ENCODE data around the gene CTSG. TPM values are rescaled to one million over a fixed set of nuclear protein-coding genes. Genes with fewer than 3 reads are reported as not detected.

The CTSG gene
- under 1 TPM in 1 of 4 donors, not detected in 3; 0.82 TPM for total RNA-seq

- Histone ChIP-seq H3K4me3 (no peak within 1 kb of the TSS), H3K27me3 (peaks cover 8% of the 10 kb centered on the region), H3K9me3 (no peaks in the 10 kb centered on the region), H3K4me1 (no peaks in the 10 kb centered on the region), H3K36me3 (no peaks in the 10 kb centered on the region), H3K27ac (no peak within 1 kb of the TSS)
- intact Hi-C loops (cut with DNase I; ENCODE audit: low total_unique reads) = no loop called here
- in situ Hi-C loops (cut with MboI; ENCODE audit: low pct_ligation_motif_present in 1 of 4, low pct_unique_long_range_greater_than_20kb in 1 of 4, low sequenced_read_pairs in 3 of 4) = no loop called here
- TF ChIP-seq POLR2A (IDR thresholded peaks at IDR 0.05) (no peak), CTCF (IDR thresholded peaks at IDR 0.05) (no peak), POLR2AphosphoS5 (IDR thresholded peaks at IDR 0.05) (no peak), EP300 (IDR thresholded peaks at IDR 0.05; ENCODE audit: low read depth) (no peak)
- no peak for DNase-seq
- 67% methylated on average over 3 of the region's 3 CpGs; no CpG with 5 or more reads in 1 of the 2 donors for WGBS, 2 donors (ENCODE audit: low coverage in 1 of 2)
Measured at GRCh38 chr14:24576182-24576581, at the start of gene CTSG. Gene CTSG, minus strand, starts transcription at chr14:24576250. Its CDS starts 27 bp downstream, at chr14:24576223.

- Histone ChIP-seq H3K9me3 (no peaks in the 10 kb centered on the region), H3K4me3 (no peak overlapping the region), H3K27ac (no peak overlapping the region), H3K27me3 (no peaks in the 10 kb centered on the region), H3K36me3 (no peaks in the 10 kb centered on the region), H3K4me1 (no peaks in the 10 kb centered on the region)
- in situ Hi-C loops (cut with MboI; ENCODE audit: low pct_ligation_motif_present in 1 of 4, low pct_unique_long_range_greater_than_20kb in 1 of 4, low sequenced_read_pairs in 3 of 4) (no loop called here), intact Hi-C loops (cut with DNase I; ENCODE audit: low total_unique reads) (no loop called here)
- WGBS, 2 donors (ENCODE audit: low coverage in 1 of 2) = 83 to 85% methylated on average over 2 of the region's 2 CpGs
- DNase-seq = no peak
- TF ChIP-seq POLR2A (IDR thresholded peaks at IDR 0.05) (no peak), EP300 (IDR thresholded peaks at IDR 0.05; ENCODE audit: low read depth) (no peak), CTCF (IDR thresholded peaks at IDR 0.05) (no peak), POLR2AphosphoS5 (IDR thresholded peaks at IDR 0.05) (no peak)
Measured at GRCh38 chr14:24613747-24614146, 37.7 kb upstream of the CTSG start.

GRCh38 chr14:24613241-24613640, 37.2 kb upstream of the CTSG start:
- TF ChIP-seq POLR2AphosphoS5 (IDR thresholded peaks at IDR 0.05) = no peak
- TF ChIP-seq EP300 (IDR thresholded peaks at IDR 0.05; ENCODE audit: low read depth) = no peak
- TF ChIP-seq POLR2A (IDR thresholded peaks at IDR 0.05) = no peak
- no peak for TF ChIP-seq CTCF (IDR thresholded peaks at IDR 0.05)
- no peak for DNase-seq
- Histone ChIP-seq H3K27me3 (no peaks in the 10 kb centered on the region), H3K4me3 (no peak overlapping the region), H3K4me1 (no peaks in the 10 kb centered on the region), H3K27ac (no peak overlapping the region), H3K36me3 (no peaks in the 10 kb centered on the region), H3K9me3 (no peaks in the 10 kb centered on the region)
- intact Hi-C loops (cut with DNase I; ENCODE audit: low total_unique reads) = no loop called here
- WGBS, 2 donors (ENCODE audit: low coverage in 1 of 2) = 57 to 71% methylated on average over 1 of the region's 1 CpG
- in situ Hi-C loops (cut with MboI; ENCODE audit: low pct_ligation_motif_present in 1 of 4, low pct_unique_long_range_greater_than_20kb in 1 of 4, low sequenced_read_pairs in 3 of 4) = no loop called here

- no peaks in the 10 kb centered on the region for H3K4me1 ChIP-seq
Measured at GRCh38 chr14:24612196-24612595, 36.1 kb upstream of the CTSG start.

More at GRCh38 chr14:24612196-24612595, 36.1 kb upstream of the CTSG start:
- Histone ChIP-seq H3K27me3 (no peaks in the 10 kb centered on the region), H3K27ac (no peak overlapping the region), H3K9me3 (no peaks in the 10 kb centered on the region), H3K36me3 (no peaks in the 10 kb centered on the region), H3K4me3 (no peak overlapping the region)
- no peak for DNase-seq
- TF ChIP-seq EP300 (IDR thresholded peaks at IDR 0.05; ENCODE audit: low read depth) (no peak), POLR2AphosphoS5 (IDR thresholded peaks at IDR 0.05) (no peak), CTCF (IDR thresholded peaks at IDR 0.05) (no peak), POLR2A (IDR thresholded peaks at IDR 0.05) (no peak)
- in situ Hi-C loops (cut with MboI; ENCODE audit: low pct_ligation_motif_present in 1 of 4, low pct_unique_long_range_greater_than_20kb in 1 of 4, low sequenced_read_pairs in 3 of 4) = no loop called here
- intact Hi-C loops (cut with DNase I; ENCODE audit: low total_unique reads) = no loop called here

Measured in transverse colon (tissue), 4 donors.